Breast epithelium (tissue), 3 donors: ENCODE results near the gene FAM98C.

Experiments
- POLR2A ChIP-seq: fragments of 450-650 bp; IDR thresholded peaks from one replicate; pipeline ENCODE4 v1.6.1; 2016; ENCODE audit warnings: antibody characterized with exemption, mild to moderate bottlenecking, moderate library complexity
- TF ChIP-seq, protein P1 (sequence below), 3 donors: fragments of 450-650 bp; IDR thresholded peaks; one replicate each; pipeline ENCODE4 v1.5.1; 2016 to 2017; ENCODE audit warnings: antibody characterized with exemption in 3 of 3, mild to moderate bottlenecking in 3 of 3, moderate library complexity in 3 of 3

DNA sequence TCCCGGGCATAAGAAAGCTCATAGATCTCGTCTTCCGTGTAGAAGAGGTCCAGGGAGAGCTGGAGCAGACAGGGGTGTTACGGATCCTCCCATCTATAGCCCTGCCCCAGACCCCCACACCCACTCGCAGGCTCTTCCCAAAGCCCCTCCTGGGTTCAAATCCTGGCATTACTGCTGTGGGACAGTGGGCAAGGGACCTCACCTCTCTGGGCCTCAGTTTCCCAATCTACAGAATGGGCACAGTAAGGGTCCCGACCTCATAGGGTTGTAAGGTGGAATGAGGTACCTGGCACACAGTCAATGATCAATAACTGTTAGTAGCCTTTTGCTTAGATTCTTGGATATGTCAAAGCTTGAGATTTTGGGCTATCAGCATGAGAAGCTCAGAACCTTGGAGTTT is 10.5 kb downstream of the FAM98C start:
- TF ChIP-seq, protein P1, sequence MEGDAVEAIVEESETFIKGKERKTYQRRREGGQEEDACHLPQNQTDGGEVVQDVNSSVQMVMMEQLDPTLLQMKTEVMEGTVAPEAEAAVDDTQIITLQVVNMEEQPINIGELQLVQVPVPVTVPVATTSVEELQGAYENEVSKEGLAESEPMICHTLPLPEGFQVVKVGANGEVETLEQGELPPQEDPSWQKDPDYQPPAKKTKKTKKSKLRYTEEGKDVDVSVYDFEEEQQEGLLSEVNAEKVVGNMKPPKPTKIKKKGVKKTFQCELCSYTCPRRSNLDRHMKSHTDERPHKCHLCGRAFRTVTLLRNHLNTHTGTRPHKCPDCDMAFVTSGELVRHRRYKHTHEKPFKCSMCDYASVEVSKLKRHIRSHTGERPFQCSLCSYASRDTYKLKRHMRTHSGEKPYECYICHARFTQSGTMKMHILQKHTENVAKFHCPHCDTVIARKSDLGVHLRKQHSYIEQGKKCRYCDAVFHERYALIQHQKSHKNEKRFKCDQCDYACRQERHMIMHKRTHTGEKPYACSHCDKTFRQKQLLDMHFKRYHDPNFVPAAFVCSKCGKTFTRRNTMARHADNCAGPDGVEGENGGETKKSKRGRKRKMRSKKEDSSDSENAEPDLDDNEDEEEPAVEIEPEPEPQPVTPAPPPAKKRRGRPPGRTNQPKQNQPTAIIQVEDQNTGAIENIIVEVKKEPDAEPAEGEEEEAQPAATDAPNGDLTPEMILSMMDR (IDR thresholded peaks at IDR 0.05) = no peak
- no peak for TF ChIP-seq POLR2A
